Fibroblast of upper back skin (primary cell): ENCODE measurements around the gene ANP32A.
A peak's percentile ranks its signal among the peaks of the same experiment; 100 is the strongest.
"Not testable (repeated sequence)": the region's sequence is repeated elsewhere in the genome, so short reads cannot be mapped to it uniquely, and the experiment has no call there.

Experiments
- DNase-seq: peaks from one replicate; pipeline ENCODE4 v3.0.0-alpha.2; 2013

Gene ANP32A

GRCh38 chr15:68820295-68821189, at the start of gene ANP32A:
Gene ANP32A, minus strand, starts transcription at chr15:68820895. Its CDS starts 144 bp downstream, at chr15:68820751.
- peak; percentile 95 for DNase-seq

DNA sequence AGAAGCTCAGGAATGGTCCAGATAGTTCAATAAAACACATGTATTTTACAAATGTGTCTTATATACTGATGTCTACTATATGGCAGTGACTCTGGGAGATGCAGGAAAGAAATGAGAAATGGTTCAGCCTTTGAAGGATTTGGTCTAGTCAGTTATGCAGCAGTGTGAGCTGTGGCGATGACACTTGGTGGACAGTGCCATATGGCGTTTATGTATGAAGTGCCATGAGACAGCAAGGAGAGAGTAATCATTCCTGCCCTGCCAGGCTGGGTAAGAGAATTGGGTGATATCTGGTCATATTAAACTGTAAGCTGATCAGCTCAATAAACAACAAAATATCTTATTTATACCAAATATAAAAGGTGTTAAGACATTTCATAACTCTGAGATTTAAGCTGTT, 47.6 kb upstream of the ANP32A start:
- no peak for DNase-seq

- DNase-seq, result peak; percentile 55
Observed at GRCh38 chr15:68862415-68862814, 41.7 kb upstream of the ANP32A start.

DNA sequence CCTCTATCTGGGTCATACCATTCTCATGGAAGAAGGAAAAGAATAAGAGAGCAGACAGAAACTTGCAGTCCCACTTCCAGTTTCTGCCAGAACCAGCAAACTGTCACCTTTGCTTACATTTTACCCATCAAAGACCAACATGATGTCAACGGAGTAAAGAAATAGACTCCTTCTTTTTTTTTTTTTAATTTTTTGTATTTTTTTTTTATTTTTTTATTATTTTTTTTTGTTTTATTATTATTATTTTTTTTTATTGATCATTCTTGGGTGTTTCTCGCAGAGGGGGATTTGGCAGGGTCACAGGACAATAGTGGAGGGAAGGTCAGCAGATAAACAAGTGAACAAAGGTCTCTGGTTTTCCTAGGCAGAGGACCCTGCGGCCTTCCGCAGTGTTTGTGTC, 38.0 kb upstream of the ANP32A start:
- not testable (repeated sequence) for DNase-seq

DNA sequence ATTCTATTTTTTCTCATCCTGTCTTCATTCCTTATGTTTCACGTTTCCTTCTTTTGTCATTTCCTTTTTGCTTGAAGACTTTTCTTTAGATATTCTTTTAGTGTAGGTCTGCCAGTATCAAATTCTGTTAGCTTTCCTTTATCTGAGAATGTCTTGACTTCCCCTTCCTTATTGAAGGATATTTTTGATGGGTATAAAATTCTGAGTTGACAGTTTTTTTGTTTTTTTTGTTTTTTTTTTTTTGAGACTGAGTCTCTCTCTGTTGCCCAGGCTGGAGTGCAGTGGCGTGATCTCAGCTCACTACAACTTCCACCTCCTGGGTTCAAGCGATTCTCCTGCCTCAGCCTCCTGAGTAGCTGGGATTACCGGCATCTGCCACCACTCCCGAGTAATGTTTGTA, 36.7 kb upstream of the ANP32A start:
- DNase-seq, result not testable (repeated sequence)

- DNase-seq, result no peak
Observed at GRCh38 chr15:68852461-68852860, 31.8 kb upstream of the ANP32A start.

DNA sequence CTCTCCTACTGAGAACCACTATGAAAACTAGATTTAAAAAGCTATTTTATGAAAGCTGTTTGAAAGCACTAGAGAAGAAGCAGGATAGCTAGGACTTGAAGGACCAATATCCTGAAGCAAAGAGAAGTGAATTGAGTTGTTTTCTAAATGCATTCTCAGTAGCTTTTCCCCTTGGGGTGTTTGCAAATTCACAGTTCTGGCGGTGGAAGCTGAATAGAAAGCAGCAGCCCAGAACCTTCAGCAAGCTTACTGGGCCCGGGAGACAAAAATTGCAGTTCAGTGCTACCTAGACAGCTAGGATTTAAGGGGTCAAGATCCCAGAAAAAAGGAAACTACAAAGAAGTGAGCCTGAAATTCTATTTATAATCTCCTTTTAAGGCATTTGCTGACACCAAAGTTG, 31.3 kb upstream of the ANP32A start:
- no peak for DNase-seq

DNA sequence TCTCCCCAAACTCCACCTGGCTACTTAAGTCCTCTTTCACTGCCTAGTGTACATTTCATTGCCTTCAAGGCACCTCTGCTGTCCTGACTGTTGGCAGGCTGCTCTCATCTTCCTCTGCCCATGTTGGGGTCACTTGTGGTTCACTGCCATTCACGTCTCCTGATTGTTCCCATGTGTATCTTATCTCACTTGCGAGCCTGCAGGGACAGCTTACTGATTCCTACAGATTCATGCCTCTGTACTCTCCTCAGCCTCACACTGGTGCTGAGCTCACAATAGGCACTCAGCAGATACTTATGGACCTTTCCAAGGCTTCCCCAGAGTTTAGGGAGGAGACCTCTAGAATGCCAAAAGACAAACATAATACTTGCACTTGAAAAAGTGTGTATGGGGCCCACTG, 28.8 kb upstream of the ANP32A start:
- no peak for DNase-seq

DNA sequence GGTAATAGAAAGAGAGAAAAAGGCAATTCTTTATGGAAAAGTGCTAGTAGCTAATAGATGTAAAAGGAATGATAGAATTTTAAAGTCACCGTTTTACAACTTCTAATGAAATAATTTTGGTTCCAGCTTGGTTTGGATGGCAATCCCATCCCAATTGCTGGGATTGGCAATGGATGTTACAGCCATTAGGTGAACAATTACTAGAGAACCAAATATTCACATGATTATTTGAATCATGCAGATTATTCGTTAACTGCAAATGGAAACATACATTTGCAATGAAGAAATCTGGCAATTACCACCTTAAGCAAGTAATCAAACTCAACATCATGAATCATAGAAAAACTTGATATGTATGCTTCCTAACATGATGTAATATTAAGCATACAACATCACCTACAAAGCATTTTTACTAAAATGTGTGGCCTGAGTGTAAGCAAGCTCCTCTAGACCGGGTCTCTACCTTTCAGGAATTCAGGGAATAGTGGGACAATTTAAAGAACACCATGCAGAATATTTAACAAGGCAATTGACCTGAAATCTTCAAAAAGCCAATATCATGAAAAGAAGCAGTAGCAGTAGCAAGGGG, 26.2 kb upstream of the ANP32A start:
- no peak for DNase-seq

- no peak for DNase-seq
Observed at GRCh38 chr15:68844856-68845550, 24.3 kb upstream of the ANP32A start.

DNA sequence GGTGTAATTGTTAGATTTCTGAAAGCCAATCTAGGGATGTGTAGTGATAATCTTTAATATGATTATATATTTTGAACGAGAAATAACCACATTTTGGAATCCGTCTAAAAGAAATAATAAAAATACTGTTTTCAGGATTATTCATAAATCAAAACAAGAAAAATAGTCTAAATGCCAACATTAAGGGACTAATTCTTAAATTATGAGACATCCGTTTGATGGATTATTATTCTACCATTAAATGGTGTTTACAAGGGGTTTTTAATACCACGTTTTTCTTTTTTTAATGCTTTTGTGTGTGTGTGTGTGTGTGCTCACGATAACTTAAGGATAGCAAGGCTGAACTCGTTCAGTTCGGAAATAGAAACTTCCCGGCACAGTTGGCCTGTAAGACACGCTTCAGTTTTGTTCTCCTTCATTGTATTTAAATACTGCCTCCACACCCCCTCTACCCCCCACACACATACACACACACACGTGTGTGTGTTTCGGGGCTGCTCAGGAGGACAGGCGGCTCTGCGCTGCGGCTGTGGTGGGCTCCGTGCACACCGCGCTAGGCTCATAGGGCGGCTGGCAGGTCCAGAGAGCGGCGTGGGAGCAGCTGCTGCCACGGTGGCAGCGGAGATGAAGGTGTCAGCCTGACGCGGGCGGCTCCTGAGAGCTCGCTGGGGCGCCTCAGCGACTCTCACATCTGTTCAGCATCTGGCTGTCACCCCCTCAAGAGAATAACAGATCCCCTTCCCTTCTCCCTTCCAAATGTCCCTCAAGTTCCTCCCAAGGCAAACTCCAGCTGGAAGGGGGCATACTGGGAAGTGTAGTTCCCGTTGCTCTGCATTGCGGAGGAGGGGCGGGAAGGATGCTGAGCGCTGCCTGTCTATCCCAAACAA, 23.0 kb upstream of the ANP32A start:
- peak; percentile 17 for DNase-seq

DNA sequence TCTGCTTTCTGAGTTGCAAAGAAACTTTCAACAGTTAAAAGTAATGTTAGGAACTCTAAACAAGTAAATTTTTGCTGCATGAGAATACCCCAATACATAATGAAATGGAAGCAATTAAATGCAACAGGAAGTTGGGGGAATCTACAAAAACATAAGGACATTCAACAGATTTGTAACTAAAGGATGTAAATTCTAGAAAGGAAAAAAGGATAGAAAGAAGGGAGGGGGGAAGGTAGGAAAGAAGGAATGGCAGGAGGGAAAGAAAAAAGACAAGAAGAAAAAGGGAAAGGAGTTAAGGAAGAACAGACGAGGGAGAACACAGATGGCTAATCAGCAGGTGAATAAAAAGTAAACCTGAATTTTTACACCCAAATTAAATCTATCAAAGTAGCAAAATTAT, 22.3 kb upstream of the ANP32A start:
- DNase-seq, result no peak

- DNase-seq, result no peak
Observed at GRCh38 chr15:68834346-68834745, 13.7 kb upstream of the ANP32A start.

- no peak for DNase-seq
Observed at GRCh38 chr15:68833700-68834331, 13.1 kb upstream of the ANP32A start.

- no peak for DNase-seq
Observed at GRCh38 chr15:68830141-68830785, 9.6 kb upstream of the ANP32A start.

- DNase-seq, result no peak
Observed at GRCh38 chr15:68829068-68829467, 8.4 kb upstream of the ANP32A start.

GRCh38 chr15:68823561-68823960, 2.9 kb upstream of the ANP32A start:
- no peak for DNase-seq

GRCh38 chr15:68822818-68823217, 2.1 kb upstream of the ANP32A start:
- DNase-seq, result peak; percentile 36

- DNase-seq, result no peak
Observed at GRCh38 chr15:68821841-68822381, 1.2 kb upstream of the ANP32A start.

GRCh38 chr15:68821190-68821840, 620 bp upstream of the ANP32A start:
- no peak for DNase-seq
